G401 (cell line): ENCODE measurements around the gene SLC17A8. TPM values are rescaled to one million over a fixed set of nuclear protein-coding genes. Genes with fewer than 3 reads are reported as not detected.
"Not testable (repeated sequence)": the region's sequence is repeated elsewhere in the genome, so short reads cannot be mapped to it uniquely, and the experiment has no call there.

ENCODE experiments used
- DNase-seq: peaks from one replicate; pipeline ENCODE4 v3.0.0-alpha.2; 2015; ENCODE audit warnings: low spot score
- in situ Hi-C: cut with HindIII; loops from 2 replicates; pipeline ENCODE4 v1.10.0; 2016; ENCODE audit warnings: low sequenced_read_pairs, mixed read lengths
- total RNA-seq: library from RNA; depleted of rRNA; stranded (reverse); fragments of >200 nt; shearing (Covaris generic); gene quantifications from 2 replicates; pipeline ENCODE4 v1.2.3, GENCODE V29; 2014; rRNA removed

Gene SLC17A8
- 0.80 TPM in 1 of 2 replicates, not detected in the other for total RNA-seq

GRCh38 chr12:100356644-100357223 lies at the start of gene SLC17A8:
TSS of gene SLC17A8 (plus strand) at chr12:100357074. CDS start at chr12:100357392, 318 bp downstream.
- DNase-seq, result no peak
- in situ Hi-C loops, result no loop called here

- DNase-seq, in situ Hi-C loops: not testable (repeated sequence)
These were observed 48.7 kb upstream of the SLC17A8 start for GRCh38 chr12:100308138-100308537.

GRCh38 chr12:100311317-100311716 lies 45.6 kb upstream of the SLC17A8 start:
- DNase-seq, result no peak
- in situ Hi-C loops, result no loop called here

- in situ Hi-C loops, result no loop called here
- no peak for DNase-seq
These were observed 39.5 kb upstream of the SLC17A8 start for GRCh38 chr12:100317371-100317770.

DNA sequence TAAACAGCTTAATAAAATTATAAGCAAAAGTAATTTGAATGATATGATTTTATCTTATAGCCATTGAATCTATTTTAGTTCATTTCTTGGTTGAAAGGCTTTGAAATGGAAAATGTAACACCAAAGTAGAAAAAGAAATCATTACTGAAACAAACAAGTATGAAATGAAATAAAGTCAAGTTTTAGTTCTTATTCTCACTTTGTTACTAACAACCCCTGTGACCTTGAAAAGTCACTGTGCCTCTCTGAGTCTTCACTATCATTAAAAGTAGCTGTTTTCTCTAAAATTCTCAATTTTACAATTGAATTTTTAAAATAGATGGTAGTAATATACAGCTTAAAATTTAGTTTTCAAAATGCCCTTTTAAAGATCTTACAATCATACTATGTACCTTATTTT lies 32.4 kb upstream of the SLC17A8 start:
- no peak for DNase-seq
- in situ Hi-C loops, result no loop called here

DNA sequence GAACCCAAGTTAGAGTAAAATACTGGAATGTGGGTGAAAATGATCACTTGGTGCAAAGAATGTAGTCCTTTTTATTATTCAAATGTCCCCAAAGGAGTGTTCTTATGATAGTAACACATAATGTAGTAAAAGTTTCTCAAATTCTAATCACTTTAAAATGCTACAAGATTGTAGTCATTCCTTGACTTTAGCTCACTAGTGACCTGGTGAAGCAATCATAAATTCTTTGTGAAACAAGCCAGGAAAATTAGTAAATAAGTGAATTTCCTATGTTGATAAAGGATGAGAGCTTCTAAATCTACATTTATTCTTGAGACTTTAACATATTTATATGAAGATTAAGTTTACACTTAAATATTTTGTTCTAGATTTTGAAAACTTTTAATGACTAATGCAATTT lies 30.7 kb upstream of the SLC17A8 start:
- DNase-seq, result no peak
- in situ Hi-C loops, result no loop called here

- no peak for DNase-seq
- in situ Hi-C loops, result no loop called here
These were observed 27.1 kb upstream of the SLC17A8 start for GRCh38 chr12:100329800-100330199.

GRCh38 chr12:100331871-100332270 lies 25.0 kb upstream of the SLC17A8 start:
- DNase-seq, result no peak
- in situ Hi-C loops, result no loop called here

- DNase-seq, result no peak
- in situ Hi-C loops, result no loop called here
These were observed 24.0 kb upstream of the SLC17A8 start for GRCh38 chr12:100332852-100333251.

GRCh38 chr12:100337299-100337698 lies 19.6 kb upstream of the SLC17A8 start:
- in situ Hi-C loops, result no loop called here
- no peak for DNase-seq

- in situ Hi-C loops, result no loop called here
- no peak for DNase-seq
These were observed 19.1 kb upstream of the SLC17A8 start for GRCh38 chr12:100337727-100338126.

DNA sequence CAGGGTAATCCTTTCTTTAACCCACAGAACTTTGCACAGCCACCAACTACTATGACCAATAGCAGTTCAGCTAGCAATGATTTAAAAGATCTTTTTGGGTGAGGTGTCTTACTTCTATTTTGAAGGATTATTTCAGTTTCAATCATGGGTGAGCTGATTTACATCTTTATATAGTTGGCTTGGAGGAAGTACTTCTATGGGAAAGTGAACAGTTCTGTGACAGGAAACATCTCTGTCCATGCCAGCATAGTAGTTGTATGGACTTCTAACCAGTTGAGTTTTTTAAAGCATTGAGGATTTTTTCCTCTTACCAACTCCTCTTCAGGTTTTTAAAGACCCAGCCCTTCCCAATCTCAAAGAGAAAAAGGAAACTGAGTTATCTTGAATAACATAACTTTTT lies 17.8 kb upstream of the SLC17A8 start:
- in situ Hi-C loops, result no loop called here
- no peak for DNase-seq

DNA sequence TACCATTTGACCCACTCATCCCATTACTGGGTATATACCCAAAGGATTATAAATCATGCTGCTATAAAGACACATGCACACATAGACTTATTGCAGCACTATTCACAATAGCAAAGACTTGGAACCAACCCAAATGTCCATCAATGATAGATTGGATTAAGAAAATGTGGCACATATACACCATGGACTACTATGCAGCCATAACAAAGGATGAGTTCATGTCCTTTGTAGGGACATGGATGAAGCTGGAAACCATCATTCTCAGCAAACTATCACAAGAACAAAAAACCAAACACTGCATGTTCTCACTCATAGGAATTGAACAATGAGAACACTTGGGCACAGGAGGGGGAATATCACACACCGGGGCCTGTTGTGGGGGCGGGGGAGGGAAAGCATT lies 14.0 kb upstream of the SLC17A8 start:
- DNase-seq, in situ Hi-C loops: not testable (repeated sequence)

DNA sequence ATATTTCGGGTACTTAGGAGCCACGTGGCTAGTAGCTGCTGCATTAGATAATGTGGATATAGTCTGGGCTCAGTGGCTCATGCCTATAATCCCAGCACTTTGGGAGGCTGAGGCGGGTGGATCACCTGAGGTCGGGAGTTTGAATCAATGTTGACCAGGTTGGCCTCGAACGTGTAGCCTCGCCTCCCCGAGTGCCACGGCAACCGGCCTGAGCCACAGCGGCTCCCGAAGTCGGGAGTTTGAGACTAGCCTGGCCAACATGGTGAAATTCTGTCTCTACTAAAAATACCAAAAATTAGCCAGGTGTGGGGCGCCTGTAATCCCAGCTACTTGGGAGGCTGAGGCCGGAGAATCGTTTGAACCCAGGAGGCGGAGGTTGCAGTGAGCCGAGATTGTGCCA lies 12.5 kb upstream of the SLC17A8 start:
- DNase-seq, in situ Hi-C loops: not testable (repeated sequence)

DNA sequence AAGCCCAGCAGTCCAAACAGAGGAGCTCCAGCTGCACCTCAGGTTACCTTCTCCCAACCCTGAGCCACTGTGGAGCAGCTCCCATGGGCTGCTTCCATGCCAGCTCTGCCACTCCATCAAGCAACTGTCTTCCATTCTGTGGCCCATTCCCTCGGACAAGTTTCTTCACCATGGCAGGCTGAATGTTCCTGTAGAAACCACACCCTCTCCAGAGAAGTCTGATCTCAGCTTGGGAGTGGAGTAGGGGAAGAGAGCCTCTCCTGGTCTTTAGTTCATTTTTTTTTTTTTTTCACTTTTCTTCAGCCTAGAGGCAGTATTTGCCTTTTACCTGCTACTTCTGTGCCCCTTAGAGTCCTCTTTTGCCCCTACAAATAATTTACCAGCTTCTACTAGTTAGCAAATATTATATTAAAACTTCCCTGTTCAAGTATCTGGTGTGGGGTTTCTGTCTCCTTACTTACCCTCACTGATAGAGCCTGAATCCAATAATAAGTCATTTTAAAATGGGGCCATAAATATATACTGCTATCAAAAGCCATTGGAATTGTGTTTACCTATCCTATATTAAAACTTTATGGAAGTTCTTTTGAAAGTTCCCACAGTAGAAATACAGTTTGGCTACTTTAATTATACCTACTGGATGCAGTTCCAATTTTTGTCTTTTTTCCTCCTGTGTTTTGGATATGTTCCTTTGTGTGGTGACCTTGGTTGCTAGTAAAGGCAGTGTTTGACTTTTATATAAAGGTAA lies 11.7 kb upstream of the SLC17A8 start:
- in situ Hi-C loops, result no loop called here
- no peak for DNase-seq

GRCh38 chr12:100346660-100347059 lies 10.2 kb upstream of the SLC17A8 start:
- DNase-seq, result no peak
- in situ Hi-C loops, result no loop called here

DNA sequence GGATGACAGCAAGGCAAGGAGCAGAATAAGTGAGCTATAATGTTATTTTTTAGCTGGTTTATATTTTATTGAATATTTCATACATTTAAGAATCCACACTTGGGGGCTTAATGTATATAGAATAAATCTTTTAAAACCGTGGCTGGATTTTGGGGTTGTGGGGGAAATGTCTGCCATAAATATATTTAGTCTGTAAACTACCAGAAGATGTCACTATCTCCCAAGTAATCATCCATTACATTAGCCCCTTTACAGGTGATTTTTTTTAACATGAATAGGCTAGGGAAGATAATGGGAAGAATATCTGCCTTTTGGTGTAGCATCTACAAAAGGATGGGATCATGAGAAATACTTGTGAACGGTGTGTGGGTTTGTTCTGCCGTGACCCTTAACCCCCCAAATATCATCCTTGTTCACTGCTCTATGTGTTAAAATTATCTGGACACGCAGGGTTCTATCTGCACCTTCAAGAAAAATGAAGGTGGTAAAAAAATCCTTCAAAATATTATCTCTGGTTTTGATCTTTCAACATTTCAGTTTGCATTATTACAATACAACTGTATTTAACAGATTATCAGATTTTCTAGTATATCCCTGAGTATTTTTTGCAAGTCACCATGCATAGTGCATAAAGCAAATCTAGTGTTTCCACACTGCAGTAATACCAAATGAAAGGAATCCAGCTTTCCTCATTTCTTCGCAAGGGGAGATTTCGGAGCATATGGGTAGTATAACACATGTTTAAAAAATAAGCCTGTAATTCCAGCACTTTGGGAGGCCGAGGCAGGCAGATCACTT lies 8.0 kb upstream of the SLC17A8 start:
- in situ Hi-C loops, result no loop called here
- peak; percentile 30 for DNase-seq

GRCh38 chr12:100359248-100359647 lies 2.4 kb downstream of the SLC17A8 start:
- in situ Hi-C loops, result no loop called here

GRCh38 chr12:100359822-100360221 lies 2.9 kb downstream of the SLC17A8 start:
- in situ Hi-C loops, result no loop called here

More at GRCh38 chr12:100359248-100359647, 2.4 kb downstream of the SLC17A8 start:
- DNase-seq, result no peak

GRCh38 chr12:100360450-100360849 lies 3.6 kb downstream of the SLC17A8 start:
- in situ Hi-C loops, result no loop called here
- DNase-seq, result no peak

More at GRCh38 chr12:100359822-100360221, 2.9 kb downstream of the SLC17A8 start:
- no peak for DNase-seq
